GM19463 (cell line): ENCODE measurements around the gene AGPAT1.
"Not testable (repeated sequence)": the region's sequence is repeated elsewhere in the genome, so short reads cannot be mapped to it uniquely, and the experiment has no call there.

Experiments
- ATAC-seq: cut with Tn5 transposase; IDR thresholded peaks from one replicate; pipeline ENCODE4 v1.9.1; 2021; ENCODE audit warnings: mild to moderate bottlenecking, moderate library complexity; ENCODE audit not compliant: unreplicated experiment

Gene AGPAT1

DNA sequence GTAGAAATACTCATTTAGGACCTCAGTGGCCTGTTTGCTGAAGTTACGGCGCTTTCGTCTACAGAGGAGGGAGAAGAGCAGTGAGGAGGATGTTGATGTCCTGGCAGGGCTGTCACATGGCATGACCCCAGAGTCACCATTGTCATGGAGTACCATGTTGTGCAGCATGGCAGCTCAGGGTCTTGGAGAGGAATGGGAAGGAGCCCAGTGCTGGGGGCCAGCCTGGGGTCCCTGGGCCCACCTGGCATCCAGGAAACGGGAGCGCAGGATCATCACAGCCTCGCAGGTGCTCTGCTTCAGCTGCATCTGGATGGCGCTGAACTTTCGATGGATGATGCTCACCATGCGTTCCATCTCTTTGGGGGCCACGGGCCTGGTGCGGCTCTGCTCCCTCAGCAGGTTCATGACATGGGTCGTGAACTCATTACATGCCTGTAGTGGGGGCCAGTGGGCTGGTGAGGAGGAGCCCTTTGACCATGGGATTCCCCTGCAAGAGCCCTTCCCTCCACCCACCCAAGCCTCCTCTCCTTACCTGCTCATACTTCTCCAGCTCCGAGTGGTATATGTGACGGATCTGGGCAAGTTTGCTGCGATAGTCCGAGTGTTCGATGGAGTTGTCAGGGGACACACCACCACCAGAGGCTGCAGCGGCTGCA lies 12.0 kb upstream of the AGPAT1 start:
- not testable (repeated sequence) for ATAC-seq

DNA sequence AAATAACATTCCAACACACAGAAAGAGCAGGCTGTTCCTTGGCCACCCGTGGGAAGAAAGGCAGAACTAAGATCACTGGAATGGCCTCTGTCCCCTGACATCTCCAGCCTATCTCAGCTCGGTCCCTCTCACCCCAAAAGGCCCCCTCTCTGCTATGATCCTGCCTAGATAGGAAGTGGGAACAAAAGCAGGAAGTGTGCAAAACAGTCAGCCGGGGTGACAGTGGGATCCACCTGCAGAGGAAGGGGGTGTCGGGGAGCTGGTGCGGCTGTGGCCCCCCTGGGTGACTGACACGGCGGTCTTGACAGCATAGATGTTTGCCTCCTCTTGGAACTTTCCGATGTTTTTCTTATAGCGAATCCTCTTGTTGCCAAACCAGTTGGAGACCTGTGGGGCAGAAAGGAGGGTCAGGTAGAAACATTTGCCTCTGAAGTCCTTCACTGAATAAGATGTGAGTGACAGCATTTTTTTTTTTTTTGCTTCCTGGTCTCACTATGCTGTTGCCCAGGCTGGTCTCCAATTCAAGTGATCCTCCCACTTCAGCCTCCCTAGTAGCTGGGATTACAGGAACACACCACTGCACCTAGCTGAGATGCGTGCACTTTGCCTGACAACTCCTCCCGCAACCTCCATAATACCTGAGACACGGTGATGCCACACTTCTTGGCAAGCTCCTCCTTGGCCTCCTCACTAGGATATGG lies 11.3 kb upstream of the AGPAT1 start:
- no peak for ATAC-seq

DNA sequence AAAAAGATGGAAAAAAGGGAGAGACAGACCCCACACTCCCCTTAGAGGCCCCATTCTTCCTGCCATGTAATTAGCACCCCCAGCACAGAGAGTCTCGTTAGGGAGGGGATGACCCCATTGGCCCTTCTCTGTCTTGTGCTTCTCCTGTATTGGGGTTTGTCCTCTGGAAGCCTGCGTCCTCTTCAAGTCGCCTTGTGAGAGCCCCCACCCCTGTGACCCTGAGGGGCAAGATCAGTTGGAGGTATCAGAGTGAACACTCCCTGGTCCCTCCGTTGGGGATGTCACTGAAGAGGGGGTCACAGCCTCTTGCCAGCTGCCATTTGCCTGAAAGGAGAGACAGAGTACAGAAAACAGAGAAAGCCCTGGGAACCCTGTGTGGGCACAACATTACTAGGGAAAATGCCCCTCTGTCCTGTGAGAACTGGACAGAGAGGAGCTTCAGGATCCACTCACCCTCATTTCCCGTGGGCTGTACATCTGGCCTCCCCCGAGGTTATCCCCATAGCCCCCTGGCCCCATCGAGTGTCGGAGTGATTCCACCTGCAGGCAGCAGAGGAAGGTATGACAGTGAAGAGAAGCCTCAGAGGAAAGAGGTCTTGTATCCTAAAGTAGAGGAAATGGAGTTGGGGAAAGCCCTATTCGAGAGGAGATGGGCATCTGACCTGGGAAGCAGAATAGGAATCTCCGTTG lies 10.4 kb upstream of the AGPAT1 start:
- not testable (repeated sequence) for ATAC-seq

GRCh38 chr6:32185681-32186131 lies 9.8 kb upstream of the AGPAT1 start:
- ATAC-seq, result not testable (repeated sequence)

DNA sequence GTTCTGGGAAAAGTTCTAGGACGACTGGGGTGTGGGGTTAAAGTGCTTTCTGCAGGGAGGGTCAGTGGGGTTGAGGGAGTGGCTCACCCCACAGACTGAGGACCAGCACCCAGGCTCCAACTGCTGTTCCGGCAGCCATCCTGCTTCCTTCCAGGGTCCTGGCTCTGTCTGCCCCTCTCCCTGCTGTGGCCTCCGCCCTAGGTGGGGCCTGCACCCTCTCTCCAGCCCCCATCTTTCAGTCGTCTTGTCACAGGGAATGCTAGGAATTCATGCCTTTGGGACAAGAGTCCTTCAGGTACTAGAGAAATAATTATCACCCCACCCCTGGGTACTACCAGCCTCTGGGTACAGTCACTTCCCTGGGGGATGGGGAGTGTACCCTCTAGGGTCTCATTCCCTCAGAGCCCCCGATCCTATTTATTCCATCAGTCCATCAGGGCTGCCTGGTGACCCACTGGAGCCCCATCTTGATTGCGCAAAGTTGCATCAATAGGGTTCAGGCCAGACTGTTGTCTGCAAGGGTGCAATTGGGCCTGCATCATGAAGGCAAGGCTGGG lies 8.3 kb upstream of the AGPAT1 start, which contains the start of gene AGER:
Gene AGER (minus strand): TSS at position 170 of the 557 bp plus-strand sequence. CDS start 31 bp downstream, at position 139.
- no peak for ATAC-seq

- ATAC-seq, result no peak
Observed at GRCh38 chr6:32183483-32184083, 7.7 kb upstream of the AGPAT1 start.

DNA sequence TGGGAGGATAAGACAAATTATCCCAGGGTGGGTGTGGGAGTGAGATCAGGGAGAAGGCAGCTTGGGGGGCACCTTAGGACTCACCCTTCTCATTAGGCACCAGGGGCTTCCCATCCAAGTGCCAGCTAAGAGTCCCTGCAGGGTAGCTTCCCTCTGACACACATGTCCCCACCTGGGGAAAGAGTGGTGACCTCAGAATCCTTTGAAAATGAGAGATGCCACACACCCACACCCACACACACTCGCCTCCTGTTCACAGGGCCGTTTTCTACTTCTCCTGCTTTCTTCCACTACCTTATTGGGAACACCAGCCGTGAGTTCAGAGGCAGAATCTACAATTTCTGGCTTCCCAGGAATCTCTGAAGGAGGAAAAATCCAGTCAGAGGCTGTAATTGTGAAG lies 7.1 kb upstream of the AGPAT1 start:
- ATAC-seq, result no peak

- ATAC-seq, result no peak
Observed at GRCh38 chr6:32182555-32182981, 6.7 kb upstream of the AGPAT1 start.

GRCh38 chr6:32181915-32182529 lies 6.1 kb upstream of the AGPAT1 start:
- ATAC-seq, result no peak

GRCh38 chr6:32181148-32181702 lies 5.3 kb upstream of the AGPAT1 start:
- no peak for ATAC-seq

DNA sequence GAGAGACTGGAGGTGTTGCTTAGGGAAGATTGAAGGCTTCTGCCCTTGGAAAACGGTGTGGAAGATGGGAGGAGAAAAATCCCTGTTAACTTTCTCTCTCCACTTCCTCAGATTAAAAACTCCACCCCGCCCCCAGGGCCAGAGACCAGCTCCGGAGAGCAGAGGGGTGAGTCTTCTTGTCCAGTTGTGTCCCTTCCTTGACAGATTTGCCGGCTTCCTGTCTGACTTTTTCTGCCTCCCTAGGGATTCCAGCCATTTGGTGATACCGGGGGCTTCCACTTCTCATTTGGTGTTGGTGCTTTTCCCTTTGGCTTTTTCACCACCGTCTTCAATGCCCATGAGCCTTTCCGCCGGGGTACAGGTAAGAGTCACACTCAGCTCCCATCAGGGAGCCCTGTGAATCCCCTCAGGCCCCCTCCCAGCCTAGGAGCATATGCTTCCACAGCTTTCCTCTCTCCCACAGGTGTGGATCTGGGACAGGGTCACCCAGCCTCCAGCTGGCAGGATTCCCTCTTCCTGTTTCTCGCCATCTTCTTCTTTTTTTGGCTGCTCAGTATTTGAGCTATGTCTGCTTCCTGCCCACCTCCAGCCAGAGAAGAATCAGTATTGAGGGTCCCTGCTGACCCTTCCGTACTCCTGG lies 4.0 kb upstream of the AGPAT1 start:
- ATAC-seq, result no peak

- no peak for ATAC-seq
Observed at GRCh38 chr6:32178547-32179440, 2.9 kb upstream of the AGPAT1 start.

- ATAC-seq, result peak; percentile 76
Observed at GRCh38 chr6:32177788-32178546, 2.1 kb upstream of the AGPAT1 start, which contains the start of gene RNF5. RNF5 (plus strand) TSS chr6:32178405; CDS start chr6:32178512, 107 bp downstream.

DNA sequence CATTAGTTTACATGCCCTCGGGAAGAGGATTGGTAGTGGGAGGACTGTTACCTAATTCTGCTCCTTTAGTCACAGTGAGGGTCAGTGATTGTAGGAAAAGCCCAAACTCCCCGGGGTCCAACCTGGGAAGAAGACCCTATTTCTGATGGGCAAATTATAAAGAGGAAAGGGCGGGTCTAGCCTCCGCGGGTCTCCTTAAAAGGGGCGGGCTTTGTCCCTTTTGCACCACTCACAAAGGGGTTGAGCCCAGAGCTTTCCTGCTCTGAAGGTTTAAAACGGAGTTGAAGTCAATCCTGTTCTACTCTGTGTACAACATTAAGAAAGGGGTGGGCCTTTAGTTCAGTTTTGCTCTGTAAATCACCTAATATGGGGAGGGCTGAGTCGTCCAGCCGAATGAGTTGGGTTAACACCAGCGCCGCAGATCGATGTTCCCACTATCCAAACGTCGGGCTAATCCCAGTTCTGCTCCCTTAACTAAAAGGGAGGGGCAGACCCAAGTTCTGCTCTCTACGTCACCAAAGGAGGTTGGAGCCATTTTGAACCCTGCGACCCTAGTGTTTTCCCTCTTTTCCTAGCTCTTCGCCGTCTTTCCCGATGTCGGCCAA lies 1.4 kb upstream of the AGPAT1 start:
- ATAC-seq, result no peak

GRCh38 chr6:32176476-32177182 lies 745 bp upstream of the AGPAT1 start:
- ATAC-seq, result no peak

DNA sequence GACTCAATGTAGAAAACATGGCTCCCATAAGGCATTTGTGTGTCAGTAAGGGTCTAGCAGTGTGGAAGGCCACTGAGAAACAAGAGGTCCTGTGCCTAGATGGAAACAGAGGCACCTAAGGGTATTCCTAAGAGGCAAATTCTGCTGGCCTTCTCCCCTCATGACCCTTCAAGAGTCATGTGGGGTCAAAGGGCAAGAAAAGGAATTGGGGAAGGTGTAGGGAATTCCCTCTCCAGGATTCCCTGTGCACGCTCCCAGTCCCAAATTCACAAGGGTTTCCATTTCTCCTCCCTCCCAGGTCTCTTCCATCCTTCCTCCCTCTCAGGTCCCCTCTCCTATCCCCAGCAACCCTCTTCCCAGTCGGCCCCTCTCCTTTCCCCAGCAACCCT lies 568 bp downstream of the AGPAT1 start:
- no peak for ATAC-seq

DNA sequence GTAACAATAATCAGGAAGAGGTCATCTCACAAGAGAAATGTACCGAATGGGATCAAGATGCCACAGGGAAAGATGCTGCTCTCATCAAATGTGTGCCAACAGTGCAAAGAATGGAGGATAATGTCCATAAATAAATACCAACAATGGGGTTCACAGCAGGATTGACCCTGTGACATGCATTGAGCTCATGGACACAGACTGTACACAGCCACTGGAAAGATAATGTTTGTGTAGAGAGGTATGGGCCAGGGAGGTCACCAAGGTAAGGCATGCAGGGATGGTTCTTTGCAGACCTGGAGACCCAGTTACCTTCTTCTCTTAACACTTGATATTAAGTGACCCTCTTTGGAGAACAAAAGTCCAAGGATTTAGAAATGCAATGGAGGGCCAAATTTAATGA lies 1.5 kb downstream of the AGPAT1 start:
- ATAC-seq, result no peak
